Activated CD8-positive, alpha-beta memory T cell treated with anti-CD3 and anti-CD28 coated beads for 1 hour (primary cell): ENCODE data around the gene RNF125.
"Not testable (repeated sequence)": the region's sequence is repeated elsewhere in the genome, so short reads cannot be mapped to it uniquely, and the experiment has no call there.

Experiments
- DNase-seq, 2 donors: peaks; one replicate each; pipeline ENCODE4 v3.0.0-alpha.2; 2020; ENCODE audit warnings: low read depth in 1 of 2; ENCODE audit errors: extremely low read depth in 1 of 2

The RNF125 gene

GRCh38 chr18:32083781-32084180 lies 65.2 kb downstream of the RNF125 start:
- DNase-seq: no peak

- no peak for DNase-seq
These were observed 68.3 kb downstream of the RNF125 start for GRCh38 chr18:32086881-32087280.

GRCh38 chr18:32090831-32091230 lies 72.2 kb downstream of the RNF125 start:
- not testable (repeated sequence) for DNase-seq

- DNase-seq: no peak
These were observed 72.7 kb downstream of the RNF125 start for GRCh38 chr18:32091325-32091723.

- DNase-seq: peak; percentile 76 to 80
These were observed 73.2 kb downstream of the RNF125 start, which contains the start of gene RNF138 for GRCh38 chr18:32091724-32092421. Gene RNF138, plus strand, starts transcription at chr18:32091874. Its CDS starts 903 bp downstream, at chr18:32092777.

- peak; percentile 98 to 99 for DNase-seq
These were observed 73.9 kb downstream of the RNF125 start for GRCh38 chr18:32092422-32093101.

GRCh38 chr18:32093102-32093511 lies 74.5 kb downstream of the RNF125 start:
- no peak for DNase-seq

- DNase-seq: no peak
These were observed 74.9 kb downstream of the RNF125 start for GRCh38 chr18:32093523-32093922.

GRCh38 chr18:32095192-32095899 lies 76.7 kb downstream of the RNF125 start:
- DNase-seq: no peak

- no peak for DNase-seq
These were observed 77.2 kb downstream of the RNF125 start for GRCh38 chr18:32095900-32096229.

- DNase-seq: no peak
These were observed 78.3 kb downstream of the RNF125 start for GRCh38 chr18:32096946-32097345.

- DNase-seq: no peak
These were observed 85.9 kb downstream of the RNF125 start for GRCh38 chr18:32104516-32104915.

GRCh38 chr18:32110005-32110404 lies 91.4 kb downstream of the RNF125 start:
- no peak for DNase-seq

GRCh38 chr18:32111706-32112105 lies 93.1 kb downstream of the RNF125 start:
- DNase-seq: no peak

GRCh38 chr18:32112826-32113225 lies 94.2 kb downstream of the RNF125 start:
- no peak for DNase-seq

- DNase-seq: no peak
These were observed 95.8 kb downstream of the RNF125 start for GRCh38 chr18:32114293-32114942.

GRCh38 chr18:32122039-32122438 lies 103.4 kb downstream of the RNF125 start:
- DNase-seq: no peak
